Epidermal melanocyte (primary cell): ENCODE measurements around the gene B4GALT5.

Source experiments
- DNase-seq: peaks from one replicate; pipeline ENCODE4 v3.0.0; 2011; ENCODE audit warnings: low spot score; ENCODE audit not compliant: insufficient read length

Gene B4GALT5

DNA sequence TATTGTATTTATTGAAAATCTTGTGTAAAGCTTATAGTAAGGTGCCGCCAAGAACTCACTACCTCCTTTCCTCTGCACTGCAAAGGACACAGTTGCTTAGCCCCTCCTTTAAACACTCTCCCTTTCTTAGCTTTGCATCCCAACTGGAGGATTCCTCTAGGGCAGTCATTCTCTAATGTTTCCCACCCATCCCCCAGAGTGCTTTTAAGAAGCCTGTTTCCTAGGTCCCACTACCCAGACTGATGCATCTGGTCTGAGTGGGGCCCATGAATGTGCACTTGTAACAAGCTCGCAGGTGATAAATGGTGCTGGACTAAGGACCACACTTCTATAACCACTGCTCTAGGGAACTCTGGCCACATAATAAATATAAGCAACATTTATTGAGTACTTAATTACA lies 55.2 kb downstream of the B4GALT5 start:
- no peak for DNase-seq

- DNase-seq, result no peak
Observed at GRCh38 chr20:49657118-49657901, 56.4 kb downstream of the B4GALT5 start.

DNA sequence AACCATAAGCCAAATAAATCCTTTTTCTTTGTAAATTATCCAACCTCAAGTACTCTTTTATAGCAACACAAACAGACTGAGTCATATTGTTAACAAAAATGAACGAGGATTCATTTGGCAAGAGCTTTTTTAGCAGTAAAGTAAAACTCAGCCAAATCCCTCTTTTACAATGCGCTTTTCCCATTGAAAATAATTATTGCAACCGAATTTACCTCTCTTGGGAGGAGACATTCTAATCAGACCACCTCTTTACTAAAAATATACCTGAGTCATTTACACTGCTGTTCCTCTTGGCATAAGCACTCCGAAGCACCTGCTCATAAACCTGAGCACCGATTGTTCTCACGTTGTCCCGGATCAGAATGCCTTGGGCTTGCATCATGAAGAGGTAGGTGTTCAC lies 57.4 kb downstream of the B4GALT5 start:
- DNase-seq, result no peak

- DNase-seq, result no peak
Observed at GRCh38 chr20:49653925-49654434, 59.7 kb downstream of the B4GALT5 start.

GRCh38 chr20:49649672-49650071 lies 64.0 kb downstream of the B4GALT5 start:
- no peak for DNase-seq

DNA sequence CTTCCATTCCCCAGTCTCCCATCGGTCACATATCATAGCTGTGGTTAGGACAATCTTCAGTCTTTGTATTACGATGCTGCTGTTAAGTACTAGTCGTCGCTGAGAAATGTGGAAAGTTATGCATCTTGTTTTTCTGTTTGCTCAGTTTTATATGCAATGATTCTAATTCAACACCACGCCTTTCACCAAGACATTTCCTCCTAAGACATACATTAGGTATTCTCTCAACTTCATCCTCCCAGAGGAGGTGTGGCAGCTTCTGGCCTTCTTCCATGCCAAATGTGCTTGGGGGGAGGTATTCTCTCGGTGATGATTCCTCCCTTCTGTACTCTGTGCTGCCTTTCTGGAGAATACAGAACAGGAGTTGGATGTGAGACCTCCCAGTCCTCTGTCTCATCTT lies 66.1 kb downstream of the B4GALT5 start:
- DNase-seq, result no peak

GRCh38 chr20:49646528-49646927 lies 67.2 kb downstream of the B4GALT5 start:
- no peak for DNase-seq

GRCh38 chr20:49646126-49646525 lies 67.6 kb downstream of the B4GALT5 start:
- DNase-seq, result no peak

DNA sequence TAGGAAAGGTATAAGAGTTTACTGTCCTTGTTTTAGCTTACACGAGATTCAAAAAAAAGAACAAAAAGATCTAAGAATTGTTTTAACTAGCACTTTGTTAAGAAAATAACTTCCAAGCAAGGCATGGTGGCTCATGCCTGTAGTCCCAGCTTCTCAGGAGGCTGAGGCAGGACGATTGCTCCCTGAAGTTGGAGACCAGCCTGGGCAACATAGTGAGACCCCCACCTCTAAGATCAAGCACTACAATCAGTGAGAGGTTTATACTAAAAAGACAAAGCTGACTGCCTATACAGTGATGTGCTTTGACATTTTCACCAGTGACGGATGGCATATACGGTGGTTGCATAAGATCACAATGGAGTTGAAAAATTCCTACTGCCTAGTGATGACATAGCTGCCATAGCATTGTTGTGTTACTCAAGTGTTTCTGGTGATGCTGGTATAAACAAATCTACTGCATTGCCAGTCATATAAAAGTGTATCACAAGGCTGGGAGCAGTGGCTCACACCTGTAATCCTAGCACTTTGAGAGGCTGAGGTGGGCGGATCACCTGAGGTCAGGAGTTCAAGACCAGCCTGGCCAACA lies 68.6 kb downstream of the B4GALT5 start:
- DNase-seq, result no peak

GRCh38 chr20:49642816-49643215 lies 70.9 kb downstream of the B4GALT5 start:
- DNase-seq, result no peak

DNA sequence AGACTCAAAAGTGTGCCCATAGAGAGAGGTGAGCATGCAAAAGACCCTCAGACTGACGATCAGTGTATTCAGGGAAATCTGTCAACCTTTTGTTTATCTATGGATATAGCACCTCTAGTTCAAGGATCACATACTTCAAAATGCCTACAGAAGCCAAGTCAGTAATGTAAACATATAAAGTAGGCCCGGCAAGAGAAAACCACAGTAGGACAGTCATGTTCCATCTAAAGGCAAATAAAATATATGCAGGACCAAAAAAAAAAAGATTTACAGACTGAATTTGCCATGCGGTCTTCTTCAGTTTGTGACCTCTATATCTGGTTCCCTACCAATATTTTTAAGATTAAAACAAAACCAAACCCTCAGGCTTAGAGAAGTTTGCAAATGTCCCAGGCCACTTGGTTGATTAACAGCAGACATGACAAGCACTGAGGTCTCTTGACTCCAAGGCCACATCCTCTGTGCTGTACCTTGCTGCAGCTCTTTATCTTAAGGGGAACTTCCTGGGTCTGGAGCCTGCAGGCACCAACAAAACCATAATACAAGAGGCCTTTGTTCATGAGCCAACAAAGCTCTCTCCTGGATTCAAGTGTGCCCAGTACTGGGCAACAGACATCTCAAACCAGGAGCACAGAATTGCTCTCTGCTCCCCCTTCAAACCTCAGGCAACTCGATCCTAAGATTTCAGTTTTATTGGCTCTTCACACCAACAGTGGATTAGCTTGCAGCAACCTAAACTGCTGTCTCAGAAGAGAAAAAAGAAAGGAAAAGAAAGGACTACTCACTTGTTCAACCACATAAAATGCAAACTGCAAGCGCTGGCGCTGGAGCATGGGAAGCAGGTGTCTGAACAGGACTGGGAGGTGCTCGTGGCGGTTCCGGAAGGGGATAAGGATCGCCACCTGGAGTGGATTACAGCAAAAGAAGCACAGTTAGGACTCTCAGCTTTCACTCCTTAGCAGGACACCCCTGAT lies 71.7 kb downstream of the B4GALT5 start:
- DNase-seq, result no peak

DNA sequence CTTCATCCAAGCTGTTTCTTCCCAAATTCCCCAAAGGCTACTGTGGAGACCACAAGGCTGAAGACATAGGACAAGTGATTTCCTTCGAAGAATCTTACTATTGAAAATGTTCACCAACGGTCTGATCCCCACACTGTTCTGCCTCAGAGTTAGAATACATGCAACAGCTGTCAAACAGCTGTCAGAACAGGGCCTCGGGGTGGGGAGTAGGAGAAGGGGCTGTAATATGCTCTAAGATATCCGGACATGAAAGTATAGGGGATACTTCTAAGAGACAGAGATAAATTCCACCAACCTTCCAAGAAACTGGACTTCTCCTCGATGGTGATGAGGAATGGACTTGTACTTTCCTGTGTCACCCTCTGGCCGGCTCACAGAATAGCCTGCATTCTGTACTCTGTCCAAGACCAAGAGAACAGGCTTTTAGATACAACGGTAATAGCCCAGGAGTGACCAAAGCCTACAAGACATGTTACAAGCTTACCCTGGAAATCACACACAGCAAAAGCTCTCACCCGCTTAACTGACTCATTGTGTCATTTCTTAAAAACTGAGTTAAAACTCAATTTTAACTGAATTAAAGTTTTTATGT lies 76.5 kb downstream of the B4GALT5 start:
- DNase-seq, result no peak

- DNase-seq, result no peak
Observed at GRCh38 chr20:49636447-49636846, 77.2 kb downstream of the B4GALT5 start.

DNA sequence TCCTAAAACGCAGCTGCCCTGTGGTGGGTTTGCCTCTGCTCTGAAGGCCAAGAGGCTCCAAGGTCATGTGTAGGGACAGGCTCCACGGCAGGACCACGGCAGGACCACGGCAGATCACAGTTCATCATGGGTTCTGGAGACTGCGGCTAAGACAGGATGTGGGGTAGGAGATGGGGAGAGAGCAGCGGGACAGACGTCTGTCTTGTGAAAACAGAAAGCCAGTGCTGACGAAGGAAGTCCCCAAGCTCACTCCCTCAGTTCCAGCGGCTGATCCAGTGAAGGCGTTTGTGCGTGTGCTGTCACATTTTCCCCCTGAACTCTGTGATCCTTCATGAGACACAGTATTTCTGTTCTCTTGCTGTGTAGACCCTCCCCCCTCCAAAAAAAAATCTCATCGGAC lies 77.8 kb downstream of the B4GALT5 start:
- DNase-seq, result no peak

DNA sequence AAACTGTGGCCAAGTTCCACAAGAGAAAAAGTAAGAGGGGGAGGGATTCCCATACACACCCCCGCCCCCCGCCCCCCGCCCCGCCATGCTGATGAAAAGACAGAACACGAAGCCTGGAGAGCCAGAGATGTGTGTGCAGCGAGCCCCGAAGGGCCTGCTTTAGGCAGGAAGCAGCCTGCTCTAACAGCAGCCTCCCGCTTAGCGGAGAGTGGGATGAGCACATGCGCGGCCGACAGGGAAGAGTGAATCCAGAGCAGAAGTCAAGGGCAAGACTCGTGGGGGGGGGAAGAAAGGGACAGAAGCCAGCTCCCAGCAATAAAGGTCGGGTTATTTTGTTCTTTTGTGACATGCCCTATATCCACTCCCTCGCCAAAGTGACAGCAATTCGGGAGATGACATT lies 78.5 kb downstream of the B4GALT5 start:
- DNase-seq, result no peak

- no peak for DNase-seq
Observed at GRCh38 chr20:49634116-49634515, 79.6 kb downstream of the B4GALT5 start.

GRCh38 chr20:49633643-49634042 lies 80.0 kb downstream of the B4GALT5 start:
- no peak for DNase-seq

DNA sequence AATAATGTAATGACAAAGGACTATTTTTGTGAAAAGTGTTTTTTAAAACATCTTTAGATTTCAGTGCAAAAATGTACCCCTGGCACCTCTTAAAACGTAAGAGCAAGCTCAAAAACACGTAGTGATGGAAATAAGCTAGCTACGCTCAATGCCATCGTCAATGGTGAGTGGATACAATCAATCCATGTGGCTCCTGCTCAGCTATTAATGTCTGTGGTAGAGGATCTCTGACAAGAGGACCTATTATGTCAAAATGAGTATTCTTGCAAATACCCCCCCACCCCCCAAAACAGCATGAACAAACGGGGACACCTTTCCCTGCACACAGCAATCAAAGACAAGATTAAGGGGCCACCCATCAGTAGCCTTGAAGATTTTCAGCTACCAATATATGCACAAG lies 80.7 kb downstream of the B4GALT5 start:
- no peak for DNase-seq

DNA sequence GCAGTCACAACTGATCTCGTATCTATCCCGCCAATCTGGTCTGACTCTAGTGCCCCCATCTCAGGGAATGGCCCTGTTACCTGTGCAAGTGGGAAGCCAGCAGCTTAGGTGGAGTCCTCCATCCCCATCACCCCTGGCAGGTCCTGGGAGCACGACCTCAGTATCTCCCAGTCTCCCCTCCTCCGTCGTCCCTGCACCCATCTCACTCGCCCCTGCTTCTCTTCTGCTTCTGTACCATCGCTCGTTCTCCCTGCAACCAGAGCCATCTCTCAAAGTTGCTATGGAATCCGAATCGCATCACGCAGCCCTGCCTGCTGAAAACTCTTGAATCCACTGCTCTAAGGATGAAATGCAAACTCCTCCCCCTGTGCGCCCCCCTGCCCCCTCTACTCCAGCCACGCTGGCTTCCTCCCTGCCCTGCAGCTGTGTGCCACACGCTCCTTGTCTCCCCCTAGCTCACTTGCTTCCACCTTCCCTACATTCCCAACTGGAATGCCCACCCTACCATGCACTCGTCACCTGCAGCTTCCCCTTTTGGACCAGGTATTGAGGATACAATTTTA lies 81.7 kb downstream of the B4GALT5 start:
- no peak for DNase-seq

- no peak for DNase-seq
Observed at GRCh38 chr20:49631061-49631716, 82.5 kb downstream of the B4GALT5 start.
